ENCODE data around the gene SLC5A11.
A peak's percentile ranks its signal among the peaks of the same experiment; 100 is the strongest.

SLC5A11 gene

GRCh38 chr16:24836836-24837235, 8.9 kb upstream of the SLC5A11 start:
- Histone ChIP-seq H3K9me3 (ENCODE audit: control insufficient read depth, low read length) (no peaks in the 10 kb centered on the region), H3K79me1 (replicated peaks; ENCODE audit: low read length, poor library complexity, severe bottlenecking) (no peaks in the 10 kb centered on the region), H2AFZ (ENCODE audit: low read depth, low read length) (no peak overlapping the region), H3K27ac (ENCODE audit: low read length, poor library complexity, severe bottlenecking) (no peak overlapping the region), H3K36me3 (ENCODE audit: control insufficient read depth in 1 of 2, insufficient read depth in 2 of 2, low read depth in 1 of 2, low read length in 2 of 2) (no peaks in the 10 kb centered on the region), H3K4me3 (ENCODE audit: insufficient read depth in 1 of 2, low read depth in 1 of 2, low read length in 2 of 2) (no peak overlapping the region), H4K8ac (ENCODE audit: low read length) (no peak overlapping the region), H4K91ac (ENCODE audit: low read length) (no peak overlapping the region), H3K14ac (ENCODE audit: low read length in 2 of 2) (no peak overlapping the region), H2BK5ac (ENCODE audit: low read depth, low read length, poor library complexity, severe bottlenecking) (no peak overlapping the region), H2AK5ac (ENCODE audit: low read length, severe bottlenecking) (no peak overlapping the region), H2BK15ac (ENCODE audit: low read depth, poor library complexity, severe bottlenecking) (no peak overlapping the region), H3K23ac (ENCODE audit: low read length in 2 of 2) (no peak overlapping the region), H3K4me2 (ENCODE audit: low read length, poor library complexity, severe bottlenecking) (no peak overlapping the region), H3K27me3 (ENCODE audit: control insufficient read depth in 1 of 2, insufficient read depth in 1 of 2, low read length in 2 of 2) (no peaks in the 10 kb centered on the region), H3K4me1 (ENCODE audit: control insufficient read depth, insufficient read depth, low read depth, low read length) (peaks cover 19% of the 10 kb centered on the region), H3K9ac (ENCODE audit: low read length) (no peak overlapping the region), H3K4ac (ENCODE audit: low read depth in 1 of 2, low read length in 2 of 2) (no peak overlapping the region), H2BK12ac (ENCODE audit: low read length in 2 of 2) (no peak overlapping the region), H3K18ac (ENCODE audit: low read depth in 1 of 2, low read length in 2 of 2) (no peak overlapping the region), H2BK120ac (ENCODE audit: low read depth, low read length) (no peak overlapping the region)
- 96% methylated on average over 6 of the region's 6 CpGs for WGBS
- DNase-seq, result no peak

- H3K79me1 ChIP-seq (replicated peaks; ENCODE audit: low read length, poor library complexity, severe bottlenecking), result no peaks in the 10 kb centered on the region
These were observed 7.8 kb upstream of the SLC5A11 start for GRCh38 chr16:24837969-24838368.

DNA sequence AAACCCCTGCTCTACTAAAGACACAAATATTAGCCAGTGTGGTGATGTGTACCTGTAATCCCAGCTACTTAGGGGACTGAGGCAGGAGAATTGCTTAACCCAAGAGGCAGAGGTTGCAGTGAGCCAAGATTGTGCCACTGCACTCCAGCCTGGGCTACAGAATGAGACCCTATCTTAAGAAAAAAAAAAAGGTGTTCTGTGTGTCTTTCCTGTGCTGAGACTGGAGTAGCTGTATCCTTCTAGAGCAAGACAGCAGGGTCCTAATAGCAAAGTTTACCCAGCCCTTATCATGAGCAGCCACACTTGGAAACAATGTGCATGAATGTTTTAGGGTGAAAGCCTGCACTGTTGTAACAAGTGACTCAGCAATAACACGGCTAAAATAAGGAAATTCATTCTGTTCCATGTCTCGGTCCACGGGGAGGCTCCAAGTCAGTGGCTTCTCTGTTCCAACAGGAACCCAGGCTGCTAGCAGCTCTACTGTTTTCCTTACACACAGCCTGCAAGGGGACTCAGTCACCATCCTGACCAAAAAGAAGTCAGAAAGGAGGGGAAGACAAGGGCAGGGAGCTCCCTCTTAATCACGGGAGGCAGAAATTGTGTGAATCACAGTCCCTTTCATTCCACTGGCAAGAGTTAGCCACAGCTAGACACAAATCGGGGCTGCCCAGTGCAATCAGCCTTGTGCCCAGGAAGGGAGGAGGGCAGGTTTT, 7.1 kb upstream of the SLC5A11 start:
- Histone ChIP-seq H2BK12ac (ENCODE audit: low read length in 2 of 2) (no peak overlapping the region), H3K23ac (ENCODE audit: low read length in 2 of 2) (no peak overlapping the region), H3K18ac (ENCODE audit: low read depth in 1 of 2, low read length in 2 of 2) (peak overlapping the region in 1 of 2 experiments; percentile 48), H3K4me1 (ENCODE audit: control insufficient read depth, insufficient read depth, low read depth, low read length) (peaks cover 19% of the 10 kb centered on the region), H3K9ac (ENCODE audit: low read length) (peak overlapping the region; percentile 75), H3K14ac (ENCODE audit: low read length in 2 of 2) (no peak overlapping the region), H2BK5ac (ENCODE audit: low read depth, low read length, poor library complexity, severe bottlenecking) (peak overlapping the region; percentile 35), H4K8ac (ENCODE audit: low read length) (peak overlapping the region; percentile 57), H3K9me3 (ENCODE audit: control insufficient read depth, low read length) (no peaks in the 10 kb centered on the region), H2AK5ac (ENCODE audit: low read length, severe bottlenecking) (no peak overlapping the region), H2BK15ac (ENCODE audit: low read depth, poor library complexity, severe bottlenecking) (no peak overlapping the region), H2BK120ac (ENCODE audit: low read depth, low read length) (no peak overlapping the region), H3K27me3 (ENCODE audit: control insufficient read depth in 1 of 2, insufficient read depth in 1 of 2, low read length in 2 of 2) (no peaks in the 10 kb centered on the region), H3K4ac (ENCODE audit: low read depth in 1 of 2, low read length in 2 of 2) (no peak overlapping the region), H3K27ac (ENCODE audit: low read length, poor library complexity, severe bottlenecking) (peak overlapping the region; percentile 55), H3K4me2 (ENCODE audit: low read length, poor library complexity, severe bottlenecking) (peak overlapping the region; percentile 48), H3K36me3 (ENCODE audit: control insufficient read depth in 1 of 2, insufficient read depth in 2 of 2, low read depth in 1 of 2, low read length in 2 of 2) (no peaks in the 10 kb centered on the region), H3K79me1 (replicated peaks; ENCODE audit: low read length, poor library complexity, severe bottlenecking) (no peaks in the 10 kb centered on the region), H2AFZ (ENCODE audit: low read depth, low read length) (peak overlapping the region; percentile 62), H4K91ac (ENCODE audit: low read length) (no peak overlapping the region), H3K4me3 (ENCODE audit: insufficient read depth in 1 of 2, low read depth in 1 of 2, low read length in 2 of 2) (peak overlapping the region in 1 of 2 experiments; percentile 69)
- DNase-seq, result peak; percentile 54
- 55% methylated on average over 5 of the region's 5 CpGs for WGBS

More at GRCh38 chr16:24837969-24838368, 7.8 kb upstream of the SLC5A11 start:
- Histone ChIP-seq H4K8ac (ENCODE audit: low read length) (no peak overlapping the region), H3K18ac (ENCODE audit: low read depth in 1 of 2, low read length in 2 of 2) (no peak overlapping the region), H3K9me3 (ENCODE audit: control insufficient read depth, low read length) (no peaks in the 10 kb centered on the region), H3K4ac (ENCODE audit: low read depth in 1 of 2, low read length in 2 of 2) (no peak overlapping the region), H4K91ac (ENCODE audit: low read length) (no peak overlapping the region), H3K23ac (ENCODE audit: low read length in 2 of 2) (no peak overlapping the region), H3K4me2 (ENCODE audit: low read length, poor library complexity, severe bottlenecking) (no peak overlapping the region), H2BK5ac (ENCODE audit: low read depth, low read length, poor library complexity, severe bottlenecking) (no peak overlapping the region), H2AFZ (ENCODE audit: low read depth, low read length) (no peak overlapping the region), H2BK15ac (ENCODE audit: low read depth, poor library complexity, severe bottlenecking) (no peak overlapping the region), H3K36me3 (ENCODE audit: control insufficient read depth in 1 of 2, insufficient read depth in 2 of 2, low read depth in 1 of 2, low read length in 2 of 2) (no peaks in the 10 kb centered on the region), H2AK5ac (ENCODE audit: low read length, severe bottlenecking) (peak overlapping the region; percentile 74), H3K27ac (ENCODE audit: low read length, poor library complexity, severe bottlenecking) (no peak overlapping the region), H3K9ac (ENCODE audit: low read length) (no peak overlapping the region), H3K27me3 (ENCODE audit: control insufficient read depth in 1 of 2, insufficient read depth in 1 of 2, low read length in 2 of 2) (no peaks in the 10 kb centered on the region), H3K14ac (ENCODE audit: low read length in 2 of 2) (no peak overlapping the region), H3K4me3 (ENCODE audit: insufficient read depth in 1 of 2, low read depth in 1 of 2, low read length in 2 of 2) (no peak overlapping the region), H3K4me1 (ENCODE audit: control insufficient read depth, insufficient read depth, low read depth, low read length) (peaks cover 19% of the 10 kb centered on the region), H2BK12ac (ENCODE audit: low read length in 2 of 2) (no peak overlapping the region), H2BK120ac (ENCODE audit: low read depth, low read length) (no peak overlapping the region)
- 96% methylated on average over 9 of the region's 9 CpGs for WGBS
- DNase-seq, result no peak

DNA sequence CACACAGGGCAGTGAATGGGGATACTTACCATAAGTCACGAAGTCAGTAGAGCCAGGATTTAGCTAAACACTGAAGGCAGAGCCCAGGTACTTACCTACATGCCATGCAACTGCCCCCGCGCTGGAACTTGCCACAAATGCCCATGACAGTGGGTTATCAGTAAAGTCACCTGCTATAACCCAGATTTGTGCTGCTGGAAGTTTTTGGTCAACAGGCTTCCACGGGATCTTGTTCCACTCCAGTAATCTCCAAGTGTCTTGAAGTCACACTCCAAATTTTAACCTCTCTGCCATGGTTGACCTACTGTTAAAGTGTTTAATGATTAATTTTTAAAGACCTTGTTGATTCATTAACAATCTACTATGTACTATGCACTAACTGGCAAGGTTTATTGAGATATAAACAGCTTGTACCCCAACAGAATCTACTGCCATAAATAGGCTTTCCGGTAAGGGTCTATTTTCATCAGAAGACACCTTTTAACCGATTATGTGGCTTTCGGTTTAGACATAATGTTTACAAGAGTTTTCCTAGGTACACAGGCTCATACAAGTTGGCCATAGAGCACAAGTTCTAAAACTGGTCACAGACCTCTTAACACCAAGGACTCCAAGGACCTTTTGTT, 6.3 kb upstream of the SLC5A11 start:
- H3K18ac ChIP-seq (ENCODE audit: low read depth in 1 of 2, low read length in 2 of 2), result no peak overlapping the region
- no peaks in the 10 kb centered on the region for H3K27me3 ChIP-seq (ENCODE audit: control insufficient read depth in 1 of 2, insufficient read depth in 1 of 2, low read length in 2 of 2)
- H3K4me2 ChIP-seq (ENCODE audit: low read length, poor library complexity, severe bottlenecking), result peak overlapping the region; percentile 48
- no peak overlapping the region for H4K91ac ChIP-seq (ENCODE audit: low read length)
- no peak overlapping the region for H4K8ac ChIP-seq (ENCODE audit: low read length)
- H3K23ac ChIP-seq (ENCODE audit: low read length in 2 of 2), result no peak overlapping the region
- H2BK12ac ChIP-seq (ENCODE audit: low read length in 2 of 2), result no peak overlapping the region
- no peak overlapping the region for H2BK5ac ChIP-seq (ENCODE audit: low read depth, low read length, poor library complexity, severe bottlenecking)
- no peak overlapping the region for H2AFZ ChIP-seq (ENCODE audit: low read depth, low read length)
- H3K36me3 ChIP-seq (ENCODE audit: control insufficient read depth in 1 of 2, insufficient read depth in 2 of 2, low read depth in 1 of 2, low read length in 2 of 2), result no peaks in the 10 kb centered on the region
- H3K4me1 ChIP-seq (ENCODE audit: control insufficient read depth, insufficient read depth, low read depth, low read length), result peaks cover 16% of the 10 kb centered on the region
- peak overlapping the region; percentile 75 for H3K9ac ChIP-seq (ENCODE audit: low read length)
- H3K4ac ChIP-seq (ENCODE audit: low read depth in 1 of 2, low read length in 2 of 2), result no peak overlapping the region
- no peaks in the 10 kb centered on the region for H3K79me1 ChIP-seq (replicated peaks; ENCODE audit: low read length, poor library complexity, severe bottlenecking)
- no peak overlapping the region for H2AK5ac ChIP-seq (ENCODE audit: low read length, severe bottlenecking)
- no peak overlapping the region for H3K14ac ChIP-seq (ENCODE audit: low read length in 2 of 2)
- peak overlapping the region; percentile 55 for H3K27ac ChIP-seq (ENCODE audit: low read length, poor library complexity, severe bottlenecking)
- peak overlapping the region in 1 of 2 experiments; percentile 69 for H3K4me3 ChIP-seq (ENCODE audit: insufficient read depth in 1 of 2, low read depth in 1 of 2, low read length in 2 of 2)
- H2BK15ac ChIP-seq (ENCODE audit: low read depth, poor library complexity, severe bottlenecking), result no peak overlapping the region
- no peak overlapping the region for H2BK120ac ChIP-seq (ENCODE audit: low read depth, low read length)
- no peak for DNase-seq
- H3K9me3 ChIP-seq (ENCODE audit: control insufficient read depth, low read length), result no peaks in the 10 kb centered on the region
- 96% methylated on average over 6 of the region's 7 CpGs for WGBS

Measured in mesenchymal stem cell (in vitro differentiated cells and primary cell).